WTC11 (cell line): Measurements from ENCODE around the gene TMEM179B. TPM values are rescaled to one million over a fixed set of nuclear protein-coding genes. Genes with fewer than 3 reads are reported as not detected.

Experiments used
- ATAC-seq: fragments of 200-7000 bp; cut with Tn5 transposase; 2 replicates; pipeline ENCODE4 v1.10.0; 2021; ENCODE audit warnings: mild to moderate bottlenecking, moderate library complexity
- CTCF ChIA-PET: fragments of 300-600 bp; sonication (Branson Sonifier 250); formaldehyde crosslinking; loops from one replicate; lab custom pipeline; 2021; ENCODE audit warnings: antibody characterized with exemption; lab: Charles Lee
- POLR2A ChIA-PET: fragments of 350-600 bp; sonication (Branson Sonifier 250); formaldehyde crosslinking; loops from one replicate; lab custom pipeline; 2021; ENCODE audit warnings: antibody characterized with exemption; lab: Charles Lee
- DNase-seq: peaks from one replicate; pipeline ENCODE4 v3.0.0; 2021; ENCODE audit warnings: low spot score
- H3K27ac Mint-ChIP-seq: 2 replicates; pipeline ENCODE4 v1.8.0; 2021; ENCODE audit warnings: mixed read lengths
- H3K27me3 Mint-ChIP-seq: 2 replicates; pipeline ENCODE4 v1.8.0; 2021; ENCODE audit warnings: low read depth, mild to moderate bottlenecking, moderate library complexity, mixed read lengths
- H3K36me3 Mint-ChIP-seq: 2 replicates; pipeline ENCODE4 v1.8.0; 2021; ENCODE audit warnings: mixed read lengths
- H3K4me1 Mint-ChIP-seq: 2 replicates; pipeline ENCODE4 v1.8.0; 2022; ENCODE audit warnings: mixed read lengths
- H3K4me3 Mint-ChIP-seq: 2 replicates; pipeline ENCODE4 v1.8.0; 2021; ENCODE audit warnings: mild to moderate bottlenecking, moderate library complexity, mixed read lengths
- H3K9me3 Mint-ChIP-seq: 2 replicates; pipeline ENCODE4 v1.8.0; 2021; ENCODE audit warnings: mixed read lengths
- CREM ChIP-seq: sonication (generic); formaldehyde crosslinking; IDR thresholded peaks from 2 replicates; pipeline ENCODE4 v1.8.1; 2022; ENCODE audit warnings: mild to moderate bottlenecking, missing genetic modification reagents, moderate library complexity
- EMX1 ChIP-seq: fragments of 250-450 bp; sonication (Bioruptor Pico); IDR thresholded peaks from 2 replicates; pipeline ENCODE4 v1.8.0; 2021; ENCODE audit warnings: mild to moderate bottlenecking
- FOXK1 ChIP-seq: sonication (generic); formaldehyde crosslinking; IDR thresholded peaks from 2 replicates; pipeline ENCODE4 v1.8.0; 2022; ENCODE audit warnings: mild to moderate bottlenecking, moderate library complexity, missing genetic modification reagents
- IRF2 ChIP-seq: sonication (generic); formaldehyde crosslinking; IDR thresholded peaks from 2 replicates; pipeline ENCODE4 v1.8.0; 2022; ENCODE audit warnings: low read depth, missing genetic modification reagents, borderline replicate concordance
- MYBL2 ChIP-seq: sonication (generic); formaldehyde crosslinking; IDR thresholded peaks from 2 replicates; pipeline ENCODE4 v1.8.1; 2023; ENCODE audit warnings: mild to moderate bottlenecking, moderate library complexity, missing genetic modification reagents
- NFYB ChIP-seq: sonication (generic); formaldehyde crosslinking; conservative IDR thresholded peaks from 2 replicates; pipeline ENCODE4 v1.8.0; 2022; ENCODE audit warnings: low read depth, missing genetic modification reagents
- NR2C2 ChIP-seq: sonication (generic); formaldehyde crosslinking; IDR thresholded peaks from 2 replicates; pipeline ENCODE4 v1.8.0; 2022; ENCODE audit warnings: mild to moderate bottlenecking, missing genetic modification reagents
- RORB ChIP-seq: fragments of 250-450 bp; sonication (Bioruptor Pico); IDR thresholded peaks from 2 replicates; pipeline ENCODE4 v1.9.0; 2021; ENCODE audit warnings: mild to moderate bottlenecking
- SP1 ChIP-seq: sonication (generic); formaldehyde crosslinking; conservative IDR thresholded peaks from 2 replicates; pipeline ENCODE4 v1.8.1; 2022; ENCODE audit warnings: missing genetic modification reagents
- ZNF317 ChIP-seq: sonication (generic); formaldehyde crosslinking; IDR thresholded peaks from 2 replicates; pipeline ENCODE4 v1.8.1; 2023; ENCODE audit warnings: low read depth, mild to moderate bottlenecking, moderate library complexity, missing genetic modification reagents, borderline replicate concordance
- ZNF671 ChIP-seq: fragments of 250-450 bp; sonication (Bioruptor Pico); IDR thresholded peaks from 2 replicates; pipeline ENCODE4 v1.8.0; 2021; ENCODE audit warnings: mild to moderate bottlenecking
- total RNA-seq: library from RNA; stranded (reverse); gene quantifications from 3 replicates; pipeline ENCODE4 v1.2.3, GENCODE V29; 2021
- TF ChIP-seq, protein P1 (sequence below): sonication (generic); formaldehyde crosslinking; IDR thresholded peaks from 2 replicates; pipeline ENCODE4 v1.8.0; 2022; ENCODE audit warnings: missing genetic modification reagents
- TF ChIP-seq, protein P2 (sequence below): sonication (generic); formaldehyde crosslinking; IDR thresholded peaks from 2 replicates; pipeline ENCODE4 v1.8.1; 2022; ENCODE audit warnings: mild to moderate bottlenecking, moderate library complexity, missing genetic modification reagents
- TF ChIP-seq, protein P3 (sequence below): sonication (generic); formaldehyde crosslinking; IDR thresholded peaks from 2 replicates; pipeline ENCODE4 v1.8.0; 2022; ENCODE audit warnings: mild to moderate bottlenecking, missing genetic modification reagents
- TF ChIP-seq, protein P4 (sequence below): sonication (generic); formaldehyde crosslinking; IDR thresholded peaks from 2 replicates; pipeline ENCODE4 v1.8.1; 2023; ENCODE audit warnings: mild to moderate bottlenecking, missing genetic modification reagents, moderate library complexity
- TF ChIP-seq, protein P5 (sequence below): sonication (generic); formaldehyde crosslinking; IDR thresholded peaks from 2 replicates; pipeline ENCODE4 v1.8.0; 2022; ENCODE audit warnings: mild to moderate bottlenecking, missing genetic modification reagents

The TMEM179B gene
- total RNA-seq, 1 experiment from 2014 or later: 21.4 TPM

DNA sequence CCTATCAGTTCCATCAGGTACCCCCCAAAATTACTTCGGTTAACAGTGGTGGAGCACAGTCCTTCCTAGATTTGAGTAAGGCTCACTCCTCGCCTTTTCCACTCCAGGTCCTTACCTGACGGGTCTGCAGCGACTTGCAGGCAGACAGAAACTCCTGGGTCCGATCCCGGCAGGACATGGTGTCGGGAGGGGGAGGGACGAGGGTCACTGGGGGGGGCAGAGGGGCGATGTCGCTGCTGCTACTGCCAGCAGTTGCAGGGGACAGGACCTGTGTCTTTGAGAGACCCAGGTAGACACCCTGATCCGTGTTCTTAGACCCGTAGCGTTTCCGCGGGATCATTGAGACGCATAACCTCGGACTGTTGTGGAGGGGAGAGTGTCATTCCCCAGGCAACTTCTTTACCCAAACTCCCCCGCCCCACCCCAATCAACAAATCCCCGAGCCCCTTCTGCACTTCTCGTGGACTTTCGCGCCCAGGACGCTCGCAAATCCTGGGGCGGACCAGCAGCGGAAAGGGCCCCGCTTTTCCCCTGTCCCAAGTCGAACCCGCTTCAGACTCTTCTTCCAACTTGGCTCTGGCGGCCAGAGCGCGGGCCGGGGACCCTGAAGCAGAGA lies 43.8 kb downstream of the TMEM179B start:
- no peaks in the 10 kb centered on the region for H3K27me3 Mint-ChIP-seq
- H3K36me3 Mint-ChIP-seq: peaks cover 35% of the 10 kb centered on the region
- peaks cover 16% of the 10 kb centered on the region for H3K4me1 Mint-ChIP-seq
- TF ChIP-seq, protein P1, sequence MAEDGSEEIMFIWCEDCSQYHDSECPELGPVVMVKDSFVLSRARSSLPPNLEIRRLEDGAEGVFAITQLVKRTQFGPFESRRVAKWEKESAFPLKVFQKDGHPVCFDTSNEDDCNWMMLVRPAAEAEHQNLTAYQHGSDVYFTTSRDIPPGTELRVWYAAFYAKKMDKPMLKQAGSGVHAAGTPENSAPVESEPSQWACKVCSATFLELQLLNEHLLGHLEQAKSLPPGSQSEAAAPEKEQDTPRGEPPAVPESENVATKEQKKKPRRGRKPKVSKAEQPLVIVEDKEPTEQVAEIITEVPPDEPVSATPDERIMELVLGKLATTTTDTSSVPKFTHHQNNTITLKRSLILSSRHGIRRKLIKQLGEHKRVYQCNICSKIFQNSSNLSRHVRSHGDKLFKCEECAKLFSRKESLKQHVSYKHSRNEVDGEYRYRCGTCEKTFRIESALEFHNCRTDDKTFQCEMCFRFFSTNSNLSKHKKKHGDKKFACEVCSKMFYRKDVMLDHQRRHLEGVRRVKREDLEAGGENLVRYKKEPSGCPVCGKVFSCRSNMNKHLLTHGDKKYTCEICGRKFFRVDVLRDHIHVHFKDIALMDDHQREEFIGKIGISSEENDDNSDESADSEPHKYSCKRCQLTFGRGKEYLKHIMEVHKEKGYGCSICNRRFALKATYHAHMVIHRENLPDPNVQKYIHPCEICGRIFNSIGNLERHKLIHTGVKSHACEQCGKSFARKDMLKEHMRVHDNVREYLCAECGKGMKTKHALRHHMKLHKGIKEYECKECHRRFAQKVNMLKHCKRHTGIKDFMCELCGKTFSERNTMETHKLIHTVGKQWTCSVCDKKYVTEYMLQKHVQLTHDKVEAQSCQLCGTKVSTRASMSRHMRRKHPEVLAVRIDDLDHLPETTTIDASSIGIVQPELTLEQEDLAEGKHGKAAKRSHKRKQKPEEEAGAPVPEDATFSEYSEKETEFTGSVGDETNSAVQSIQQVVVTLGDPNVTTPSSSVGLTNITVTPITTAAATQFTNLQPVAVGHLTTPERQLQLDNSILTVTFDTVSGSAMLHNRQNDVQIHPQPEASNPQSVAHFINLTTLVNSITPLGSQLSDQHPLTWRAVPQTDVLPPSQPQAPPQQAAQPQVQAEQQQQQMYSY: peak; percentile 99
- TF ChIP-seq EMX1 (CRISPR knock-in tag): no peak
- TF ChIP-seq IRF2: no peak
- ATAC-seq (peak; percentile 1), DNase-seq (no peak)
- CTCF ChIA-PET: interaction anchor here (0.6 to 2.4 kb wide), 10 partner anchors 10 to 288 kb away, joined by 3 to 22 read pairs (median 6); partner anchors contain the start of genes HNRNPUL2 and TMEM179B
- POLR2A ChIA-PET: interaction anchor here (0.5 to 2.4 kb wide), 11 partner anchors 10 to 104 kb away, joined by 3 to 35 read pairs (median 5); partner anchors contain the start of genes HNRNPUL2, NXF1 and TTC9C
- no peaks in the 10 kb centered on the region for H3K9me3 Mint-ChIP-seq
- H3K4me3 Mint-ChIP-seq: peak overlapping the region; percentile 100
- peak overlapping the region; percentile 100 for H3K27ac Mint-ChIP-seq

DNA sequence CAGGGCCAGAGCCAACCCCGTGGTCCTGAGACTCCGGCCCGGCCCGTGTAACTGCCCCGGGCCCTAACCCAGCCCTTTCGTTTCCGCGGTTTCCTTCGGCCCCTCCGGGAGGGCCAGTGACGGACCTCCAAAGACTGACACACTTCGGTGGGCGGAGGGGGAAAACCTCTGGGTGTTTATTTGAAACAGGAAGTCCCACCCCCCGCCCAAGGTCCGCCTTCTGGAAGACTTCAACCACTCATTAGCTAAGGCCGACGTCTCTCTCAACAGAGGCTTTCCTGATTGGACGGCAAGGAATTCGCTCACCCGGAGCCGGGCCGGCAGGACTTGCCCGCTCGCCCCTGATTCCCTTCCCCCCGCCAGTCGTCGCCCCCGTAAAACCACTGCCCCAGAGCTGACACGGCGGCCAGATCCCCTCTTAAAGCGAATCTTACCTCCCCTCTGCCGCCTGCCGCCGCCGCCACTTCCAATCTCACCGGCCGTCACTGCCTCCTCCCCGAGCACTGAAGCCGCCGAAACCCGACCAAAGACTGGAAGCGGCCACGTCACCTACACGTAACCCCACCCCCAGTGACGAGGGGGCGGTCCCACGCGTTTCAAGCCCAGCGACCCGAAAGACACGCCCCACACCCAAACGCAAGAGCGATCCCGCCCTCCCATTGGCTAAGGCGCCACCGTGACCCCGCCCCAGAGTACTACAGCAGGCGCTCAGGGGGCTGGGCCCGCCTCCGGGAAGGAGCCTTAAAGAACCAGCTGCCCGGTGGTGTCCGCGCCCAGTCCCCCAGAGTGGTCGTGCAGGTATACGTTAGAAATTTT lies 44.5 kb downstream of the TMEM179B start, which contains the start of gene STX5:
Gene STX5 (minus strand): TSS at position 532 of the 816 bp plus-strand sequence. CDS start 808 bp downstream, outside the sequence.
- DNase-seq: peak; percentile 100

More for the DNA sequence above, 44.5 kb downstream of the TMEM179B start, which contains the start of gene STX5:
- ChIA-PET POLR2A (interaction anchor here (0.5 to 2.4 kb wide), 36 partner anchors 9 to 1719 kb away, joined by 3 to 35 read pairs (median 4); partner anchors contain the start of genes BSCL2, C11orf98, CSKMT and GNG3), CTCF (interaction anchor here (0.6 to 2.4 kb wide), 21 partner anchors 9 to 850 kb away, joined by 3 to 22 read pairs (median 4); partner anchors contain the start of genes C11orf98, HNRNPUL2, TAF6L and TMEM179B)
- H3K36me3 Mint-ChIP-seq: peaks cover 40% of the 10 kb centered on the region
- TF ChIP-seq FOXK1: peak; percentile 95
- TF ChIP-seq, protein P2, sequence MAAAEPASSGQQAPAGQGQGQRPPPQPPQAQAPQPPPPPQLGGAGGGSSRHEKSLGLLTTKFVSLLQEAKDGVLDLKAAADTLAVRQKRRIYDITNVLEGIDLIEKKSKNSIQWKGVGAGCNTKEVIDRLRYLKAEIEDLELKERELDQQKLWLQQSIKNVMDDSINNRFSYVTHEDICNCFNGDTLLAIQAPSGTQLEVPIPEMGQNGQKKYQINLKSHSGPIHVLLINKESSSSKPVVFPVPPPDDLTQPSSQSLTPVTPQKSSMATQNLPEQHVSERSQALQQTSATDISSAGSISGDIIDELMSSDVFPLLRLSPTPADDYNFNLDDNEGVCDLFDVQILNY: peak; percentile 67
- TF ChIP-seq ZNF317 (CRISPR knock-in tag): peak; percentile 15; the same call in 1 of the 2 replicates
- TF ChIP-seq, protein P3, sequence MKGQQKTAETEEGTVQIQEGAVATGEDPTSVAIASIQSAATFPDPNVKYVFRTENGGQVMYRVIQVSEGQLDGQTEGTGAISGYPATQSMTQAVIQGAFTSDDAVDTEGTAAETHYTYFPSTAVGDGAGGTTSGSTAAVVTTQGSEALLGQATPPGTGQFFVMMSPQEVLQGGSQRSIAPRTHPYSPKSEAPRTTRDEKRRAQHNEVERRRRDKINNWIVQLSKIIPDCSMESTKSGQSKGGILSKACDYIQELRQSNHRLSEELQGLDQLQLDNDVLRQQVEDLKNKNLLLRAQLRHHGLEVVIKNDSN (CRISPR knock-in tag): peak; percentile 81; the same call in 1 of the 2 replicates
- TF ChIP-seq, protein P4, sequence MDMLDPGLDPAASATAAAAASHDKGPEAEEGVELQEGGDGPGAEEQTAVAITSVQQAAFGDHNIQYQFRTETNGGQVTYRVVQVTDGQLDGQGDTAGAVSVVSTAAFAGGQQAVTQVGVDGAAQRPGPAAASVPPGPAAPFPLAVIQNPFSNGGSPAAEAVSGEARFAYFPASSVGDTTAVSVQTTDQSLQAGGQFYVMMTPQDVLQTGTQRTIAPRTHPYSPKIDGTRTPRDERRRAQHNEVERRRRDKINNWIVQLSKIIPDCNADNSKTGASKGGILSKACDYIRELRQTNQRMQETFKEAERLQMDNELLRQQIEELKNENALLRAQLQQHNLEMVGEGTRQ (CRISPR knock-in tag): peak; percentile 61; the same call in 1 of the 2 replicates
- no peak for TF ChIP-seq ZNF671 (CRISPR knock-in tag)
- peak; percentile 57; the same call in 1 of the 2 replicates for TF ChIP-seq MYBL2
- peak; percentile 77 for TF ChIP-seq SP1 (CRISPR knock-in tag)
- no peak for TF ChIP-seq RORB (CRISPR knock-in tag)
- TF ChIP-seq NFYB: peak; percentile 85
- TF ChIP-seq CREM (CRISPR knock-in tag): peak; percentile 52
- TF ChIP-seq, protein P5, sequence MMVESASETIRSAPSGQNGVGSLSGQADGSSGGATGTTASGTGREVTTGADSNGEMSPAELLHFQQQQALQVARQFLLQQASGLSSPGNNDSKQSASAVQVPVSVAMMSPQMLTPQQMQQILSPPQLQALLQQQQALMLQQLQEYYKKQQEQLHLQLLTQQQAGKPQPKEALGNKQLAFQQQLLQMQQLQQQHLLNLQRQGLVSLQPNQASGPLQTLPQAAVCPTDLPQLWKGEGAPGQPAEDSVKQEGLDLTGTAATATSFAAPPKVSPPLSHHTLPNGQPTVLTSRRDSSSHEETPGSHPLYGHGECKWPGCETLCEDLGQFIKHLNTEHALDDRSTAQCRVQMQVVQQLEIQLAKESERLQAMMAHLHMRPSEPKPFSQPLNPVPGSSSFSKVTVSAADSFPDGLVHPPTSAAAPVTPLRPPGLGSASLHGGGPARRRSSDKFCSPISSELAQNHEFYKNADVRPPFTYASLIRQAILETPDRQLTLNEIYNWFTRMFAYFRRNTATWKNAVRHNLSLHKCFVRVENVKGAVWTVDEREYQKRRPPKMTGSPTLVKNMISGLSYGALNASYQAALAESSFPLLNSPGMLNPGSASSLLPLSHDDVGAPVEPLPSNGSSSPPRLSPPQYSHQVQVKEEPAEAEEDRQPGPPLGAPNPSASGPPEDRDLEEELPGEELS (CRISPR knock-in tag): 0 out of 2 replicates have a peak, but pooled peaks have one; percentile 4
- no peak for TF ChIP-seq NR2C2 (CRISPR knock-in tag)
- peak within 1 kb of the TSS; percentile 100 for H3K27ac Mint-ChIP-seq
- no peaks in the 10 kb centered on the region for H3K27me3 Mint-ChIP-seq
- peak; percentile 91 for ATAC-seq
- no peaks in the 10 kb centered on the region for H3K9me3 Mint-ChIP-seq
- peaks cover 16% of the 10 kb centered on the region for H3K4me1 Mint-ChIP-seq
- peak within 1 kb of the TSS; percentile 100 for H3K4me3 Mint-ChIP-seq
